ENCODE results near the gene LYST. TPM values are rescaled to one million over a fixed set of nuclear protein-coding genes. Genes with fewer than 3 reads are reported as not detected.
A peak's percentile ranks its signal among the peaks of the same experiment; 100 is the strongest.

Gene LYST
- polyA plus RNA-seq, 1 experiment: 6.5 TPM

GRCh38 chr1:235679644-235680043, 187.1 kb downstream of the LYST start:
- TF ChIP-seq, protein P1, sequence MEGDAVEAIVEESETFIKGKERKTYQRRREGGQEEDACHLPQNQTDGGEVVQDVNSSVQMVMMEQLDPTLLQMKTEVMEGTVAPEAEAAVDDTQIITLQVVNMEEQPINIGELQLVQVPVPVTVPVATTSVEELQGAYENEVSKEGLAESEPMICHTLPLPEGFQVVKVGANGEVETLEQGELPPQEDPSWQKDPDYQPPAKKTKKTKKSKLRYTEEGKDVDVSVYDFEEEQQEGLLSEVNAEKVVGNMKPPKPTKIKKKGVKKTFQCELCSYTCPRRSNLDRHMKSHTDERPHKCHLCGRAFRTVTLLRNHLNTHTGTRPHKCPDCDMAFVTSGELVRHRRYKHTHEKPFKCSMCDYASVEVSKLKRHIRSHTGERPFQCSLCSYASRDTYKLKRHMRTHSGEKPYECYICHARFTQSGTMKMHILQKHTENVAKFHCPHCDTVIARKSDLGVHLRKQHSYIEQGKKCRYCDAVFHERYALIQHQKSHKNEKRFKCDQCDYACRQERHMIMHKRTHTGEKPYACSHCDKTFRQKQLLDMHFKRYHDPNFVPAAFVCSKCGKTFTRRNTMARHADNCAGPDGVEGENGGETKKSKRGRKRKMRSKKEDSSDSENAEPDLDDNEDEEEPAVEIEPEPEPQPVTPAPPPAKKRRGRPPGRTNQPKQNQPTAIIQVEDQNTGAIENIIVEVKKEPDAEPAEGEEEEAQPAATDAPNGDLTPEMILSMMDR (IDR thresholded peaks at IDR 0.05; ENCODE audit: low read depth, low read length): no peak
- Histone ChIP-seq H3K4me3 (ENCODE audit: low read depth, low read length) (no peak overlapping the region), H3K9me3 (ENCODE audit: control insufficient read depth, insufficient read depth, low read length) (peaks cover 6% of the 10 kb centered on the region; the same call in 1 of the 2 replicates), H3K27me3 (ENCODE audit: control insufficient read depth, insufficient read depth, low read length) (no peaks in the 10 kb centered on the region), H3K27ac (ENCODE audit: low read depth, low read length) (no peak overlapping the region)
- ChIA-PET CTCF (interaction anchor here (0.7 kb wide), 1 partner anchor 175 kb away, joined by 3 read pairs; the partner anchor contains the start of gene B3GALNT2), POLR2A (no interaction called here)
- no peak for DNase-seq (ENCODE audit: low read depth, low spot score)

- TF ChIP-seq, protein P1 (IDR thresholded peaks at IDR 0.05; ENCODE audit: low read depth, low read length): no peak
These were observed 187.7 kb downstream of the LYST start for GRCh38 chr1:235679005-235679404.

GRCh38 chr1:235675152-235675890, 191.4 kb downstream of the LYST start:
- TF ChIP-seq, protein P1 (IDR thresholded peaks at IDR 0.05; ENCODE audit: low read depth, low read length): no peak
- DNase-seq (ENCODE audit: low read depth, low spot score): peak; percentile 6
- no peak overlapping the region for H3K27ac ChIP-seq (ENCODE audit: low read depth, low read length)
- ChIA-PET CTCF (no interaction called here), POLR2A (no interaction called here)
- no peaks in the 10 kb centered on the region for H3K27me3 ChIP-seq (ENCODE audit: control insufficient read depth, insufficient read depth, low read length)
- peaks cover 14% of the 10 kb centered on the region; the same call in 1 of the 2 replicates for H3K9me3 ChIP-seq (ENCODE audit: control insufficient read depth, insufficient read depth, low read length)
- H3K4me3 ChIP-seq (ENCODE audit: low read depth, low read length): no peak overlapping the region

More at GRCh38 chr1:235679005-235679404, 187.7 kb downstream of the LYST start:
- no peak overlapping the region for H3K4me3 ChIP-seq (ENCODE audit: low read depth, low read length)
- ChIA-PET CTCF (interaction anchor here (0.7 kb wide), 1 partner anchor 175 kb away, joined by 3 read pairs; the partner anchor contains the start of gene B3GALNT2), POLR2A (no interaction called here)
- H3K27ac ChIP-seq (ENCODE audit: low read depth, low read length): no peak overlapping the region
- no peak for DNase-seq (ENCODE audit: low read depth, low spot score)
- H3K9me3 ChIP-seq (ENCODE audit: control insufficient read depth, insufficient read depth, low read length): peaks cover 6% of the 10 kb centered on the region; the same call in 1 of the 2 replicates
- no peaks in the 10 kb centered on the region for H3K27me3 ChIP-seq (ENCODE audit: control insufficient read depth, insufficient read depth, low read length)

GRCh38 chr1:235673981-235674380, 192.7 kb downstream of the LYST start:
- H3K27ac ChIP-seq (ENCODE audit: low read depth, low read length): no peak overlapping the region
- H3K9me3 ChIP-seq (ENCODE audit: control insufficient read depth, insufficient read depth, low read length): peaks cover 23% of the 10 kb centered on the region; the same call in 1 of the 2 replicates
- TF ChIP-seq, protein P1 (IDR thresholded peaks at IDR 0.05; ENCODE audit: low read depth, low read length): no peak
- DNase-seq (ENCODE audit: low read depth, low spot score): no peak
- no peaks in the 10 kb centered on the region for H3K27me3 ChIP-seq (ENCODE audit: control insufficient read depth, insufficient read depth, low read length)
- ChIA-PET POLR2A (no interaction called here), CTCF (no interaction called here)
- no peak overlapping the region for H3K4me3 ChIP-seq (ENCODE audit: low read depth, low read length)

DNA sequence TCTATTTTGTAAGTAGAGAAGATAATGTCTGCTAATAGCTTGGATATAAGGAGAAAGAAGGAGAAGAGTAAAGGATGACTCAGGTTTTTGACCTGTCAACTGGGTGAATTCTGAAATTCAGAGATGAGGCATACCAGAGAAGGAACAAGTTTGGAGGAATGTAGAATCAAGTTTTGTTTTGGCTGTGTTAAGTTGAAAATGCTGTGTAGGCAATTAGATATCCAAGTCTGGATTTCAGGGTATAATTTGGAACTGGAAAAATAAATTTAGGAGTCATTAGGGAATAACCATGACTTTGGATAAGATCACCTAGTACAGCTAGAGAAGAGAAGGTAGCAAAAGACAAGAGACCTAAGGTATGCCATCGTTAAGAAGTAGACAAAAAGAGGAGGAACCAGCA, 194.7 kb downstream of the LYST start:
- TF ChIP-seq, protein P1 (IDR thresholded peaks at IDR 0.05; ENCODE audit: low read depth, low read length): no peak
- POLR2A ChIA-PET: no interaction called here
- no peak for DNase-seq (ENCODE audit: low read depth, low spot score)
- H3K27ac ChIP-seq (ENCODE audit: low read depth, low read length): no peak overlapping the region
- H3K4me3 ChIP-seq (ENCODE audit: low read depth, low read length): no peak overlapping the region
- CTCF ChIA-PET: no interaction called here
- no peaks in the 10 kb centered on the region for H3K27me3 ChIP-seq (ENCODE audit: control insufficient read depth, insufficient read depth, low read length)
- H3K9me3 ChIP-seq (ENCODE audit: control insufficient read depth, insufficient read depth, low read length): peaks cover 23% of the 10 kb centered on the region; the same call in 1 of the 2 replicates

Measured in AG04450 (cell line).